GM21515 (cell line): ENCODE data around the gene KLHL35.

ENCODE experiments used
- ATAC-seq: cut with Tn5 transposase; IDR thresholded peaks from one replicate; pipeline ENCODE4 v1.9.1; 2021; ENCODE audit not compliant: unreplicated experiment

The KLHL35 gene

DNA sequence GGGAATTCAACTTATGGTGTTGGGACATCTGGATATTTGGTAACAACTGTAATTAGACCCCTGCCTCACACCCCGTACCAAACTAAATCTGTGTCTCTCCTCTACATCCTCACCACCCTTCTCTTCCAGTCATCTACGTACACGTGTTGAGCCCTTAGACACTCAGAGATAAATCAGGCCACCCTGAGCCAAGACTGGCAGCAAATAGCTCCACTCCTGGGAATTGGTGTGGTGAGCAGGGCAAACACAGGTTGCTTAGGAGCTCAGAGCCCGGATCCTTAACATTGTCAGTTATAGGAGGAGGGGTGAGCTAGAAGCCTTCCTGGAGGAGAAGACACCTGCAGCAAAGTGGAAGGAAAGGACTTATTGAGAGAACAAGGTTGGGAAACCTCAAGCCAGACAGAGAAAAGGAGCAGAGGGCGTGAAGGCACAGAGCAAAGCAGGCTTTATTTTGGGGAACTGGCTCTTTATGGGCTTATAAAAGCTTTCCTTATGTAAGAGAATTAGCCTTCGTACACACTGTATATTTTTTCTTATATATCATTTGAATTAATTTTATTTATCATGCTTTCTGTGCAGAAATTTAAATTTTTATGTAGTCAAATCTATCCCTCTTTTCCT, 36.9 kb upstream of the KLHL35 start:
- no peak for ATAC-seq

DNA sequence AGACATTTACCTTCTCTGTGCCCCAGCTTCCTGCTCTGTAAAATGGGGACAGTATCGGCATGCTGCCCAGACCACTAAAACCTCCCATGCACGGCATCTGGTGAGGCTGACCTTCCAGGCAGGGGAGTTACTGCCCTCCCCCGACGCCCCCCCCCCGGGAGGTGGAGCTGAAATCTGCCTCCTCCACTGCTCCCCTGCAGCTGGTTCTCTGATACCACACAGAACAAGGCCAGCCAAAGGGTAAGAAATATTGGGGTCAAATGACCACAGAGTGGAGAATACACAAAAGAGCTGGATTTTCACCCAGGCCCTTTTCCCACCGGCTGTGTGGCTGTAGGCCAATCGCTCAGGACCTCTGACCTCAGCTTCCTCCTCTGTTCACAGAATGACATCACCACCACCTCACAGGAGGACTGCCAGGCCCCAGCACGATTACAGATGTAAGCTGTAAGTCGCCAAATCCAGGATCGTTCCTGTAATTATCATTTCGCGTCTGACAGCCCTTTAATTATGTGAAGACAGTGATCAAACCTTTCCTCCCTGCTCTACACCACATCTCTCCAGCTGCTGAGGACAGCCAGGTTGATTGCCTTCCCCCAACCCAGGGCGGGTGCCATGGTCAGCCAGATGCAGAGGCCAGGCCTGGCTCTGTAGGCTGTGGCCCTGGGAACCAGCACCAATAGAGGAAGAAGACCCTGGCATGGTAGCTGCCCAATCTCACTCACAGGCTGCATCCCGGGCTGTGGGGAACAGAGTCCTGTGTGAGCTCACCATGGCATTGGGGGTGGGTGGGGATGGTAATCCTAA, 35.7 kb upstream of the KLHL35 start:
- no peak for ATAC-seq

DNA sequence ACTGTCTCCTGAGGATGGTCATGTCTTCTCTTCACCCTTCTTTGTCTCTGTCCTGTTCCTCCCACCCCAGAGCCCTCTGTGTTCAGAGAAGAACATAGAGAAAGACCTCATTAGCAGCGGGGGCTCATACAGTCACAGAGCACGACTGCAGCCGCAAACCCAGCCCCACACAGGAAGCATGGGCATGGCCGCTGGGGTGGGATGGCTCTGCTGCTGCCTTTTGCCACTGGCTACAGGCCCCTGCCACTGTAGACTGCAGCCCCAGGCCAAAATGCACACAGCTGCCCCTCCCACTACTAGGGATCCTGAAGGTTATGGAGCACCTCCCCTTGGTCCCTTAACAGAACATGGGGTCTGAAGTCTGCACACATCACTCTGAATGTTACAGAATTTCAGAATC, 34.9 kb upstream of the KLHL35 start:
- ATAC-seq = no peak

DNA sequence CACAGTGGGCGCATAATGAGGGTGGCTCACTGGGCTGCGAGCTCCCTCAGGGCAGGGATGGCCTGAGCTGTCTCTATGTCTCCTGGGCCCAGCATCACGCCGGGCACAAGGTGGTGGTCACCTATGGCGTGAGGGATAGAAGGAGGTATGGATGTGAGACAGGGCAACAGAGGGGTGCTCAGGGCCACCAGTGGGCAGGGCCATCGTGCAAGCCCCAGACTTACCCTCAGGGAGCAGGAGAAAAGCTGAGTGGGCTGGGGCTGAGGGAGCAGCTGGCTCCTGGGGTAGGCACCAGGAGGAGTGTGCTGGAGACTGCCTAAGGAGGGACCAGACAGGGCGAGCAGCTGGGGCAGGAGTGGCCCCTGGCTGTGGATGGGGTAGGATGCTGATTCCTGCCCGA, 34.3 kb upstream of the KLHL35 start:
- ATAC-seq = no peak

DNA sequence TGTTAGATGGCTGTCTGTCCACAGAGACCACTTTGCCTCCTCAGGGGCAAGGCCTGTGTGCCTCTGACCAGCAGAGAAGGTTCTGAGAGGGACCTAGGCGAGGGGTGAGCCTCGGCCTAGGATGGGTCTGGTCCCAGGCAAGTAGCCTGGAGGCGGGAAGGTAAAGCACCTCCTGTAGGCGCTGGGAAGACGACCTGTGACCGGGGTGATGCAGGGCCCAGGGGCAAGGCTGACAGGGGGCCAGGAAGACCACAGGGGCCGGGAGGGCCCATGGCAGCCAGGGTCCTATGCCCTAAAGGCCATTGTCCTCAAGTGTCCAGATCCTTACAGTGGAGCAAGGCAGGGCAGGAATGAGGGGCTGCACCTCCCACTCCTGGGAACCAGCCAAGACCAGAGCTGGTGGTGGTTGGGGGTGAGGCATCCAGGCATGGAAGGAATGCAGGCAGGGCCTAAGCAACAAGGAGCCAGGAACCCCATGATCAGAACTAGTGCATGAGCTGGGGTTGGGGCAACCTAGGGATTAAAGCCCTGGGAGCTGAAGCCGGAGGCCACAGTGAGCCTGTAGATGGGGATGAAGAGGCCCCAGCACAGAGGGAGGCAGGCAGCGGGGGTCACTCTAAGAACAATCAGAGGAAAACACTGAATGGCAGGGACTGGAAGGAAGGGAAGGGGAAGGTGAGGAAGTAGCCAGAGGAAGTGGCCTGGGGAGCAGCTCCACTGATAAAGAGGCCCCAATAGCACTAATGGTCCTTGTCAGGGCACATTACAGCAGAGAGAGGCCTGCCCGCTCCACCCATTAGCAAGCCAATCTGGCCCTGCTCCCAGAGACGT, 32.9 kb upstream of the KLHL35 start:
- no peak for ATAC-seq

DNA sequence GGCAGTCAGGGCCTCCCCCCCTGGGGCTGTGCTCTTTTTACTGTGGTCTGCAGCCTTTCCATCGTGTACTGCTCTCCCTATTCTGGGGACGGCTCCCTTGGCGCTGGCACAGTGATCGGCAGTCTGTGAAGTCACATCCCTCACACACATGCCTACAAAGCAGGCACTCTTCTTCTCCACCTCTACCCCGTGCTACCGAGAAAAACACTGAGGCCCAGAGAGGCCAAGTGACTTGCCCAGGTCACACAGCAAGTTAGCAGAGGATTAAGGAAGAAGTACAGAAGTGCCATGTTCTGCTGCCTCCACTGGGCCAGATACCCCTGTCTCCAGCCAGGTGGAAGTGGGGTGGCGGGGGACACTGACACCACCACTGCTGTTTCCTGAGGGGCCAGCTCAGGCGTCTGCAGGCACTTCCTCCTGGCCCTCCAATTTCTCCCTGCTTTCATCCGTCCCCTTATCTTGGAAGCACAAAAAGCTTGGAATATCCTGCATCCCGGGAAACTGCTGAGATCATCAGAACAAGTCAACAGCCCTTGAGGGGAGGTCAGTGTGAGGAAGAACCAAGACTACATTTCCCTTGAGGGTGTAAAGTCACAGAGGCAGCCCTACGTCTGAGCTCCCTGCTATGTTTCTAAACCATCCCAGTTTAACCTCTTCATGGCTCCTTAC, 30.2 kb upstream of the KLHL35 start:
- no peak for ATAC-seq

DNA sequence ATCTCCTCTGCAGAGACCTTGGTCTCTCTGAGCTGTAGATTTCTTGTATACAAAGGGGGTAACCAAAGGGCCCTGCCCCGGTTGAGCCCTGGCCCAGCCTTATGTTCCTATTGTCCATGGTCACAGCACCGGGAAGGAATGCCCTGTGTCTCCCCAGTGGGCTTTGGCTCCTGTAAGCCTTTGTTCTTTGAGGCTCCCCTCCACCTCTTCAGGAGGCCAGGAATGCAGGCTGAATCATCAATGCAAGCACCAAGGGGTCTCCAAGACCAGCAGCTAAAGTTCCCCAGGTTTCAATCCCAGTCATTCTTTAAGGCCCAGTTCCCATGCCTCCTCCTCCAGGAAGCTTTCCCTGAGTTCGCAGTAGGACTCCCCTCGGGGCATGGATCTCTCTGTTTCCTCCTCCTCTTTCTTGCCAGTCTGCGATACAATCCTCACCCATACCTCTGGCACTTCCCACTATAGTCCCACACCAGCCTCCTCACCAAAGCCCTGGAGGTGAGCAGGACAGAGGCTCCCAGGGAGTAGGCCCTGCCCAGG, 29.2 kb upstream of the KLHL35 start:
- ATAC-seq = no peak

DNA sequence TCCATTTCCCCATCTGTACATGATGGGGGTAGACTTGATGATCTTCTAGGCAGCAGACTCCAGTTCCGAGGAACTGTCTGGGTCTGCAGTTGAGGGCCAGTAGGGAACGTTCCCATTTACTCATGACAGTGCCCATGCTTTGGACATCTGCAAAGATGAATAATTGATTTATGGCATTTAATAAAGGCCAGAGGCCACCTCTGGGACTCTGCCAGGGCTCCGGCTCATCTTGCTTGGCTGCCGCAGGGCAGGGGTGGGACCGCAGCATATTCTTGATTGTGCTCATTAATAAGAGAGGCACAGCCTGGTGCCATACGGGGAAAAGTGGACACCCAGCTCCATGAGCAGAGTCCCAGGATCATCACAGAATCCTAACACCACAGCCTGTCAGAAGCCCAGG, 28.1 kb upstream of the KLHL35 start:
- ATAC-seq = no peak

DNA sequence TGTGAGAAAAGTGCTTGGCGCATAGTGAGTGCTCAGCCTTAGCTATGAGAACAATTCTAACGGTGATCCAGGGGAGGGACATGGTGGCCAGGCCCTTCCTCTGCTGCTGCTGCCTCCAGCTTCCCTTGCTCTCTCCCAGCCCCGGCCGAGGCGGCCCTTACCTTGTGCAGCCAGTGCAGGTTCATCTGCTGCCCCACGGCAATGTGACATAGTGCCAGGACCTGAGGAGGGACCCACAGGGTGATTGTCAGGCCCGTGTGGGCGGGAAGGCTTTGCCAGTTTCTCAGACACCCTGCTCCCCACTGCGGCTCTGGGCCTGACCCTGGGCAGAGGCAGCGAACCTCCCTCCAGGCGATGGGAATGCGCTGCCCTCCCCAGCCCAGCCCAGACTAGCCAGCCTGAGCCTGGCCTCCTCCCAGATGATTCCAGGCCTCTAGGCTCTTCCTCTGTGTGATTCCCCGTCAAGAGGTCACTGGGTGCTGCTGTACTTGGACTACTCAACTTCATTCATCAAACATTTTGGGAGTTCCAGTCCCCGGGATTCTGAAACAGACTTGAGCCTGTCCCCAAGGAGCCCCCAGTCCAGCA, 23.7 kb upstream of the KLHL35 start:
- ATAC-seq = no peak

DNA sequence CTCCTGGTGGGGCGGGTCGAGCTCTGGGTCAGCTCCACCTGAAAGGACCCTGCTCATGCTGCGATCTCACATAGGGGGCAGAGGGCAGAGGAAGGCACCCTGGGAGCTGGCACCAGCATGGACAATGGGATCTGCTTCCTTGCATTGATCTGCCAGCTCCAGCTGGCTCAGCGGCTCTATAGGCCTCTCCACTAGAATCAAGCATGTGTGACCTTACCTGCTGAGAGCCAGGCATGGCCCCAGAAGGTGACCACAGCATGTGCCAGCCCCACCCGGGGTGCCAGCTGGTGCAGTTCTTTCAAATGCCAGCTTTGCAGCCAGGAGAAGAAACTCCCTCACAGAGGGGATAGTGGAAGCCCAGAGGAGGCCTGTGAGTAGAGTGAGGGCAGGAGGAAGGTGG, 22.0 kb upstream of the KLHL35 start:
- no peak for ATAC-seq

DNA sequence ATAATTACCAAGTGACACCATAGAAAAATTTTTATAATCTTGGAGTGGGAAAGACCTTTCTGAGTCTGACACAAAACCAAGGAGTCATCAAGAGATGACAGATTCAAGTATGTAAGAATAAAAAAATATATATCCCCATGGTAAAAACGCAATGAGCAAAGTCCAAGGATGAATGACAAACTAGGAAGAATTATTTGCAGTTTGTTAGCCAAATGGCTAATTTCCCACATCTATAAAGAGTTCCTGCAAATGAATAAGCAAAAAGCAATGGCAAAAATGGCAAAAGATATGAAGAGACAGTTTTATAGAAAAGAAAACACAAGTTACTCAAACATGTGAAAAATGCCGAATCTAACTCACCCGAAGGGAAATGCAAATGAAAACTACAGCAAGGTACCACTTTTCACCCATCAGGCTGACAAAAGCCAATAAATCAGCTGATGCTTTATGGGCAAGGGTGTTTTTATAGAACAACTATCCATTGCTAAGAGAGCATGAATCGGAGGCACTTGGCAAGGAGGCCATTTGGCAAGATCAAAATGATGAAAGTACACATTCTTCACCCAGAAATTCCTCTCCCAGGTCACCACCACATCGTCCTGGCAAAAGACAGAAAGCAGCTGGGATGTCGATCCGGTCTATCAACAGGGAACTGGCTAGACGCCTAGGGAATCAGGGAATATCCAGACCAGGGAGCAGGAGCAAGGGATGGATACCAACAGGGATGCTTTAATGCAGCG, 21.1 kb upstream of the KLHL35 start:
- no peak for ATAC-seq

DNA sequence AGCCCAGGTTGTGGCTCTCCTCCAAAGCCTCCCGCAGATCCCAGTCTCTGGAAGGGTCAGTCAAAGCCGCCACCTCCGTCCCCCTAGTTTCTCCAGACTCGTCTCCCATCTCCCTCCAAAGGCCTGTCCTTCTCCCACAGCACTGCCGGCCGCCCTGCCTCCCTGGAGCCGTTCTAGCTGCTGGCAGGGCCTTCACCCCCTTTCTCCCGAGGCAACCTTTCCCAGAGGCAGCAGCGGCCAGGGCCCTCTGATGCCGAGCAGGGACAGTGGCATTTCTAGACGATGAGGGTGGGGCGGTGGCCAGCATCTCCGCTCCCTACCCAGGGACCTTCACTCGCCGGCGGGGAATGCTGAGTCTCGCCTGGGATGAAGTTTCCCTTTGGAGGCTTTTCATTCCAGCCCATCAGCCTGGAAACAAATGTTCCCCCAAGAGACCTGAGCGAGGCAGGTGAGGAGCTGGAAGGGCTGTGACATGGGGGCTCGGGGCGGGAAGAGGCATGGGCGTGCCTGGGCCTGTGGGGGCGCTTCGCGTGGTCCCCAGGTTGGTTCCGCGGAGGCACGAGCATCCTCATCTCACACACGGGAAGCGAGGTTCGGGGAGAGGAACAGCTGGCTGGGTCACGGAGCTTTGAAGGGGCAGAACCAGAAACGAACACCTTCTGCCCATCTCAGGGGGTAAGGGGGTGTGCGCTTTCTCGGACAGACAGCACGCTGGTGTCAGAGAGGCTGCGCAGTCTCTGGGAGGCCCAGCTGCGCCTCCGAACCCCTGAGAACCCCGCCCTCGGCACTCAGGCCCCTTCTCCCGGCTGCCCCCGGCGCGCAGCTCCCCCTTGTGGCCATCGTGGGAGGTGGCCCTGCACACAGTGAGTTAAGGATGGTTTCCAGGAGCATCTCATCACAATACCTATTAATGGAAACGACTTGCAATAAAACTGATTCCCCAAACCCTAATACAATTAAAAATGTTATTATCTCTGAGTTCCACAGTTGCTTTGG, 18.1 kb upstream of the KLHL35 start:
- no peak for ATAC-seq

DNA sequence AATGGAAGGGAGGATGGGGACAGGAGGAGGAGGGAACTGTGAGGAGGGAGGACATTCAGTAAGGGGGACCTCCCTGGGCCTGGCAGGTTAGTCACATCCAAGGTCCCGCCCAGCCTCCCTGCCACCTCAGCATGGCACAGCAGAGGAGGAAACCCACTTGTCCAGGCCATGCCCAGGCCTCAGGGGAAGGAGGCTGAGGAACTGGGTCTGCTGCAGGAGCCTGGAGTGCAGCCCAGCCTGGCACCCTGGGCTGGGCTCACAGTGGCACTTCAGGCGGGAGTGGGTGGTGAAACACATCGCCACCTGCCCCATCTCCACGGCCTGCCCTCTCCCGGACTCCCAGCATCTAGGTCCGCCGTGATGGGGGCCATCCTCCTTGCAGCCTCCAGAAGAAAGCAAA, 17.2 kb upstream of the KLHL35 start:
- no peak for ATAC-seq

DNA sequence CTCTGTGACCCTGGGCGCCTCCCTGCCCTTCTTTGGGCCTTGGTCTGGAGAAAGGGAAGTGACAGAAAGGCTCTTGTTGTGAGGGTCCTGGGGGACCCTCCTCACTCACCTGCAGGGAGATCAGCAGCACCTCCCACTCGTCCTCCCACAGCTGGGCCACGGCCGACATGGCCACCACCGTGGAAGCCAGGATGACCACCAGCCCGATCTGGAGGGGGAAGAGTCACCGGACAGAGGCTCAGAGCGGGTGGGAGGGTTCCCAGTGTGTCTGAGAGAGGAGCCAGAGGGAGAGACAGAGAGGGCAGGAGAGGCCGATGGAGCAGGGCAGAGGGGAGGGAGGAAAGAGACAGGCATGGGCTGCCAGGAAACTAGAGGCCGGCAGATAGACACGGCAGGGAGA, 16.8 kb upstream of the KLHL35 start:
- no peak for ATAC-seq

DNA sequence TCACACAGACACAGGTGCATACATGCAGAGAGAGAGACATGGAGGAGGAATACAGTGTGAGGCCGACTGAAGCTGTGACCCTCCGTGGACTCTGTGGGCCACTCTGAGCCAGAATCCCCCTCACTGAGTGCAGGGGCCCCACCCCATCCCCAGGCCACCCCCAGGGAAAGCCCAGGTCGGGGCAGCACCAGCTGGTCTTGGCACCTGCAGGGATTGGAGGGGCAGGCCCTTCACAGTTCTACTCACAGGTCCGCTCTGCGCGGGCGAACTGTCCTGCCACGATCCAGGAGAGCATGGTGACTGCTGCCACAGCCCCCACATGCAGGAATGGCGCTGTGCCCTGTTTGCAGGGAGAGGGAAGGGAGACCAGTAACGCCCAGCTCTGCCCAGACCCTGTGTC, 16.3 kb upstream of the KLHL35 start:
- ATAC-seq = no peak

DNA sequence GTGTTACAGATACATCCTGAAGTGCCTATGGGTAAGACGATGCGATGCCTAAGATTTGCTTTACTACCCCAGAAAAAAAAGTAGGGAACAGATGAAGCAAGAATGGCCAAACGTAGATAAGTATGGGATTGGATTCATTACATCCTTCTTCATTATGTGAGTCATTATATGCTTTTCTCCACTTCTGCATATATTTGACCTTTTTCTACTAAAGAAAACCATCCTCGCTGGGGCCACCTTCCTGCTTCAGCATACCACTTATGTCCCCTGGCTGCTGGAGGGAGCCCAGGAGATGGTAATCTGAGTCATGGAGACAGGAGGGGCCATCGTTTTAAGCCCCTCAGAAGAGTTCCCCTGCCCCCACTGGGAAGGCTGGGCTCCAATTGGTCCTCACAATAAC, 14.4 kb upstream of the KLHL35 start:
- ATAC-seq = no peak

DNA sequence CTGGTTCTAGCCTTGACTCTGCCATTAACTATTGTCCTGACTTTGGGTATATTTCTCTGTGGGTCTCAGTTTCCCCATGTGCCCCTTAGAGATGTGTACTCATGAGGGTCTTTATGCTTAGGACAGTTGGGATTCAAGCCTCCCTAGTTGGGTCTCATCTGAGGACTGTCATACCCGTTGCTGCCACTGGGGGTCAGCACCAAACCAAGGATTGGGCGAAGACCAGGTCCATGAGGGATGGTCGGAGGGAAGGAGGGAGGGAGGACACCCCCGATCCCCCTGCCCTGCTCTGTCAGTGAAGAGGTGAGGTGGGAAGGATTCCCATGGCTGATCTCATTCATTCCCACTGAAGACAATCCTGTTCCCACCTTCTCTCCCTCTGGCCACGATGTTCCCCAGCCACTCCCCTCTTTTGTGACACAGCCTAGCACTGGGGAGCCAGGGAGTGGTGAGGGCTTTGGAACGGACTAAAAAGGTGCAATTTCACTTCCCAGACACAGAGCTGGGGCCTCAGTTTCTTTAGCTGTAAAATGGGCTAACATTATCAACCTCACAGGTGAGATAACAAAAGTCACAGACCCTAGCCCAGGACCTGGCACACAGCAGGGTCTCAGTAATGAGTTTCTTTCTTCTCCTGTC, 12.4 kb upstream of the KLHL35 start:
- no peak for ATAC-seq

DNA sequence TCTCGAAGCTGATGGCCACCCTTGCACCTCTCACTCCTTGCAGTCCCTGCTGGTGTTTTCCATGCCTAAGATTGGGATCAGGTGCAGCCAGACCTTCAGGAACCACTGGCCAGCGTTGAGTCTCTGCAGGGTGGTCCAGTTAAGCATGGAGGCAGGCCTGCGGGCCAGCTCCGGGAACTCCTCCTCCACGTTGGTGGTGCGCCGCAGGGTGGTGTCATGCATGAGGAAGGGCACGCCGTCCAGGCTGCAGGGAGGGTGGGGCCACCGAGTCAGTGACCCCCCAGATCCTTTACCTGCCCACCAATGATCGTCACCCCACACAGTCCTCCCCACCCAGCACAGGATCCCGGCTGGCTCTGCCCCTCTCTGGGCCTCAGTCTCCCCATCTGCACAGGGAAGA, 10.0 kb upstream of the KLHL35 start:
- ATAC-seq = no peak
